ENCODE data around the gene NINL. TPM values are rescaled to one million over a fixed set of nuclear protein-coding genes. Genes with fewer than 3 reads are reported as not detected.
A peak's percentile ranks its signal among the peaks of the same experiment; 100 is the strongest.

NINL gene
- total and polyA plus RNA-seq, 2 of the 8 experiments (the other 6 are each of a cell fraction or from before 2014, with no cell fraction given), result 15.3 to 30.0 TPM

DNA sequence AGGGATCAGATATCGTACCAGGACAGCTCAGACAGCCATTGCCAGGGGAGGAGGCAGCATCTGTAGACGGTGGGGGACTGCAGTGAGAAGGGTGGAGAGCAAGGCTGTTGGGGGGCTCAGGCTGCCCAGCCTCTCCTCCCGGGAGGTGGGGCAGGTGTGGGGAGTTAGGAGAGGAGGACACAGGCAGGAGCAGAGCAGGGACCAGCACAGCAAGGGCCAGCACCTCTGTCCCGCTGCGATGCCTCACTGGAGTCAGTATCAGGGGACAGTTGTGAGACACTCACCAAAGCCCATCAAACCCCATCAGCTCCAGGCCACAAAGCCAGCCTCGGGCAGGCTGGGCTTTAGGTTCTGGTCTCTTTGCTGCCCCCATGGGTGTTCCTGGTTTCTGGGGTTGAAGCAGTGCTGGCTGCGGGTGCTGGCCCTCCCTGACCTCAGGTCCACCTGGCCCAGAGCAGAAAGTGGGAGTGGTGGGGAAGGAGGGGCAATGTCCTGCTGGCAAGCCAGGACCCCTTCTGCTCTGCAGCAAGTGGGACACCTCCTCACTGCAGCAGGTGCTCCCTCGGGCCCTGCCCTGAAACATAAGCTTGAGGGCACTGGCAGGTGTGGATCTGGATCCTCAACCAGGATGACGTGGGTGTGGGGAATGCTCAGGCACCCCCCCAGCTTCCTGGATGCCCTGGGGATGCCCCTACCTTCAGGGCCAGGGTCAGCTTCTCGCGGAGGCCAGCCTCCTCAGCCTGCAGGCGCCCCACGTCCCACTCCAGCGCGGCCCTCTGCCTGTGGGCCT lies 94.5 kb downstream of the NINL start:
- peak overlapping the region; percentile 29 for H4K91ac ChIP-seq (replicated peaks; ENCODE audit: insufficient read length, low read length)
- H3K14ac ChIP-seq (ENCODE audit: insufficient read length), result no peak overlapping the region
- H3K27ac ChIP-seq (ENCODE audit: low read depth, low read length), result no peak overlapping the region
- no peaks in the 10 kb centered on the region for H3K23me2 ChIP-seq (ENCODE audit: low read depth, low read length)
- CTCF ChIA-PET (ENCODE audit: partially characterized antibody), result interaction anchor here (0.9 to 1.5 kb wide), 2 partner anchors 8 to 32 kb away, joined by 3 to 4 read pairs; no protein-coding TSS in a partner anchor
- no peak for DNase-seq (ENCODE audit: low read depth in 1 of 2, low spot score in 2 of 2)
- H2BK120ac ChIP-seq (replicated peaks; ENCODE audit: low read depth, low read length), result no peak overlapping the region
- H4K8ac ChIP-seq (ENCODE audit: extremely low read depth, insufficient read depth, low read length), result no peak overlapping the region
- POLR2A ChIA-PET (ENCODE audit: partially characterized antibody), result interaction anchor here (0.5 to 1.3 kb wide), 2 partner anchors 8 to 58 kb away, joined by 3 to 4 read pairs; no protein-coding TSS in a partner anchor
- no peak overlapping the region for H3K4me2 ChIP-seq (ENCODE audit: insufficient read depth in 1 of 2, low read depth in 2 of 2, low read length in 2 of 2)
- H3K36me3 ChIP-seq (ENCODE audit: control insufficient read depth in 2 of 4, insufficient read depth in 4 of 4, low read length in 3 of 4), result peaks cover 0 to 7% (median 3%) of the 10 kb centered on the region in 4 experiments; a peak in 2 of 8 replicates
- no peak overlapping the region for H3K9ac ChIP-seq (replicated peaks in 1 of 4; ENCODE audit: extremely low read depth in 1 of 4, low read depth in 3 of 4, low read length in 3 of 4)
- no peaks in the 10 kb centered on the region for H3K27me3 ChIP-seq (replicated peaks in 1 of 4; ENCODE audit: control insufficient read depth in 3 of 4, extremely low read depth in 1 of 4, insufficient read depth in 3 of 4, low read length in 3 of 4)
- H2AFZ ChIP-seq (ENCODE audit: low read length), result no peak overlapping the region
- no peak overlapping the region for H3K23ac ChIP-seq (ENCODE audit: insufficient read length)
- no peak overlapping the region for H2BK20ac ChIP-seq (ENCODE audit: low read length)
- H4K20me1 ChIP-seq (replicated peaks in 1 of 2; ENCODE audit: control insufficient read depth in 1 of 2, insufficient read depth in 2 of 2, low read length in 2 of 2), result peaks cover 0 to 4% of the 10 kb centered on the region in 2 experiments
- no peak for FAIRE-seq
- H3K9me3 ChIP-seq (ENCODE audit: insufficient read depth in 2 of 2, low read depth in 1 of 2, low read length in 1 of 2), result no peaks in the 10 kb centered on the region
- no peak overlapping the region for H4K5ac ChIP-seq (ENCODE audit: insufficient read length, low read depth, low read length)
- H3K4ac ChIP-seq (replicated peaks; ENCODE audit: insufficient read length, low read depth, low read length), result no peak overlapping the region
- no peak overlapping the region for H3K4me3 ChIP-seq (ENCODE audit: extremely low read depth in 1 of 4, insufficient read depth in 2 of 4, low read depth in 3 of 4, low read length in 4 of 4)
- 0 out of 2 replicates have a peak overlapping the region, but pooled peaks have one; percentile 16 for H2BK15ac ChIP-seq (ENCODE audit: low read length)
- peaks cover 0 to 19% (median 11%) of the 10 kb centered on the region in 4 experiments; a peak in 6 of 7 replicates for H3K4me1 ChIP-seq (replicated peaks in 1 of 4; ENCODE audit: control insufficient read depth in 3 of 4, insufficient read depth in 4 of 4, low read length in 3 of 4)
- H3K18ac ChIP-seq (ENCODE audit: extremely low read depth, low read length), result no peak overlapping the region; the same call in 1 of the 2 replicates
- WGBS, 2 experiments (ENCODE audit: extremely low coverage in 1 of 2, insufficient coverage in 1 of 2, insufficient read length in 1 of 2, insufficient replicate concordance in 2 of 2, low coverage in 1 of 2, low lambda C conversion rate in 2 of 2, missing lambda C conversion rate in 1 of 2), result 90% methylated on average over 9 of the region's 15 CpGs; no CpG with 5 or more reads in 1 of the 2 experiments
- H3K79me2 ChIP-seq (ENCODE audit: control insufficient read depth in 1 of 2, insufficient read depth in 2 of 2, low read length in 2 of 2), result no peaks in the 10 kb centered on the region
- H2AK5ac ChIP-seq (ENCODE audit: low read depth, low read length), result no peak overlapping the region
- no peak overlapping the region for H3K56ac ChIP-seq (replicated peaks; ENCODE audit: insufficient read length, low read depth, low read length)
- no peaks in the 10 kb centered on the region for H3K79me1 ChIP-seq (ENCODE audit: low read depth, low read length)
- 0 out of 2 replicates have a peak overlapping the region, but pooled peaks have one; percentile 9 for H2BK12ac ChIP-seq (ENCODE audit: low read depth, low read length)
- peak overlapping the region; percentile 87 for H2BK5ac ChIP-seq (ENCODE audit: low read depth, low read length)
- TF ChIP-seq CHD2 (IDR thresholded peaks at IDR 0.05; ENCODE audit: low read length) (no peak), TEAD4 (IDR thresholded peaks at IDR 0.05; ENCODE audit: low read depth, low read length) (no peak), CEBPB (IDR thresholded peaks at IDR 0.05; ENCODE audit: low read depth, low read length) (no peak), NANOG (IDR thresholded peaks at IDR 0.05; ENCODE audit: insufficient read depth, low read depth, low read length, poor library complexity, severe bottlenecking) (no peak), CBX5 (IDR thresholded peaks at IDR 0.05; ENCODE audit: low read depth, low read length) (no peak), CBX8 (IDR thresholded peaks at IDR 0.05; ENCODE audit: borderline replicate concordance, low read depth, low read length) (no peak), GTF2F1 (IDR thresholded peaks at IDR 0.05; ENCODE audit: borderline replicate concordance, low read depth, low read length) (no peak), ASH2L (IDR thresholded peaks at IDR 0.05; ENCODE audit: low read length) (no peak), JUND (IDR thresholded peaks at IDR 0.05; ENCODE audit: low read length) (no peak), CREB1 (IDR thresholded peaks at IDR 0.05) (no peak), POLR2AphosphoS5 (IDR thresholded peaks at IDR 0.05; ENCODE audit: low read depth, low read length) (no peak)
